Left ventricle myocardium inferior (tissue), 1 donor: ENCODE measurements around the gene TRAM2. TPM values are rescaled to one million over a fixed set of nuclear protein-coding genes. Genes with fewer than 3 reads are reported as not detected.

Experiments used
- DNase-seq: peaks from one replicate; pipeline ENCODE4 v3.0.0-alpha.2; 2020
- H3K27ac ChIP-seq: fragments of 200-600 bp; replicated peaks from 2 replicates; pipeline ENCODE4 v1.8.0; 2021
- H3K27me3 ChIP-seq: fragments of 200-600 bp; 2 replicates; pipeline ENCODE4 v1.8.0; 2021; ENCODE audit warnings: low read depth
- H3K36me3 ChIP-seq: fragments of 200-600 bp; 2 replicates; pipeline ENCODE4 v1.8.0; 2021
- H3K4me1 ChIP-seq: fragments of 200-600 bp; 2 replicates; pipeline ENCODE4 v1.8.0; 2021
- H3K4me3 ChIP-seq: fragments of 200-600 bp; 2 replicates; pipeline ENCODE4 v1.8.0; 2021; ENCODE audit warnings: mild to moderate bottlenecking, moderate library complexity
- H3K9me3 ChIP-seq: fragments of 200-600 bp; replicated peaks from 2 replicates; pipeline ENCODE4 v1.8.0; 2021
- CTCF ChIP-seq: fragments of 200-600 bp; IDR thresholded peaks from 2 replicates; pipeline ENCODE4 v1.8.0; 2021; ENCODE audit warnings: antibody characterized with exemption, mild to moderate bottlenecking, borderline replicate concordance
- intact Hi-C: fragments of 100-400 bp; cut with micrococcal nuclease; formaldehyde crosslinking; loops from one replicate; pipeline ENCODE4 v1.11.0; 2022
- total RNA-seq: library from RNA; stranded (reverse); fragmentation: NEBNext Ultra II Directional; extraction: Animal tissue kit (Norgen Biotek cat#: 25700); gene quantifications from one replicate; pipeline ENCODE4 v1.2.1, GENCODE V29; 2021
- donor health status: DM: no; HTN: yes; CAD: no; lungs with severe emphysema.

Gene TRAM2
- total RNA-seq, 1 donor from 2014 or later: 11.0 TPM

- intact Hi-C loops: no loop called here
- Histone ChIP-seq H3K27ac (no peak overlapping the region), H3K4me1 (peaks cover 10% of the 10 kb centered on the region), H3K4me3 (no peak overlapping the region), H3K9me3 (no peaks in the 10 kb centered on the region), H3K36me3 (peaks cover 11% of the 10 kb centered on the region), H3K27me3 (no peaks in the 10 kb centered on the region)
- no peak for DNase-seq
- no peak for TF ChIP-seq CTCF
These were observed 7.3 kb upstream of the TRAM2 start for GRCh38 chr6:52584203-52584602.

GRCh38 chr6:52582996-52583395 lies 6.1 kb upstream of the TRAM2 start:
- intact Hi-C loops: no loop called here
- Histone ChIP-seq H3K4me3 (no peak overlapping the region), H3K27me3 (no peaks in the 10 kb centered on the region), H3K9me3 (no peaks in the 10 kb centered on the region), H3K36me3 (peaks cover 11% of the 10 kb centered on the region), H3K27ac (no peak overlapping the region), H3K4me1 (peaks cover 5% of the 10 kb centered on the region)
- TF ChIP-seq CTCF: no peak
- DNase-seq: no peak

GRCh38 chr6:52582446-52582845 lies 5.6 kb upstream of the TRAM2 start:
- no peak for TF ChIP-seq CTCF
- Histone ChIP-seq H3K9me3 (no peaks in the 10 kb centered on the region), H3K27me3 (no peaks in the 10 kb centered on the region), H3K4me1 (peaks cover 11% of the 10 kb centered on the region), H3K27ac (no peak overlapping the region), H3K36me3 (peaks cover 11% of the 10 kb centered on the region), H3K4me3 (no peak overlapping the region)
- intact Hi-C loops: no loop called here
- no peak for DNase-seq

- no peak overlapping the region for H3K27ac ChIP-seq
- no peaks in the 10 kb centered on the region for H3K27me3 ChIP-seq
- intact Hi-C loops: no loop called here
- no peaks in the 10 kb centered on the region for H3K9me3 ChIP-seq
- no peak for TF ChIP-seq CTCF
- H3K4me1 ChIP-seq: peaks cover 23% of the 10 kb centered on the region
- DNase-seq: no peak
- H3K4me3 ChIP-seq: no peak overlapping the region
- peaks cover 11% of the 10 kb centered on the region for H3K36me3 ChIP-seq
These were observed 4.0 kb upstream of the TRAM2 start for GRCh38 chr6:52580905-52581304.

- Histone ChIP-seq H3K36me3 (peaks cover 11% of the 10 kb centered on the region), H3K9me3 (no peaks in the 10 kb centered on the region), H3K4me3 (no peak overlapping the region), H3K27ac (no peak overlapping the region), H3K27me3 (no peaks in the 10 kb centered on the region), H3K4me1 (peaks cover 40% of the 10 kb centered on the region)
- no peak for TF ChIP-seq CTCF
- intact Hi-C loops: loop anchor here (10.0 kb wide), 1 partner anchor 64 kb away; no protein-coding TSS in a partner anchor
- no peak for DNase-seq
These were observed 2.3 kb upstream of the TRAM2 start for GRCh38 chr6:52579006-52579660.
